SK-N-SH treated with all-trans-retinoic acid at 6 μM for 48 hours (cell line): ENCODE measurements around the gene CTR9.

Experiments used
- ARNTL ChIP-seq: fragments of 450-650 bp; formaldehyde crosslinking; IDR thresholded peaks from 2 replicates; pipeline ENCODE4 v1.5.0; 2020; ENCODE audit warnings: low read depth, mild to moderate bottlenecking, moderate library complexity, borderline replicate concordance
- BACH2 ChIP-seq: fragments of 250-450 bp; sonication (Bioruptor Pico); IDR thresholded peaks from 2 replicates; pipeline ENCODE4 v1.9.0; 2021; ENCODE audit warnings: mild to moderate bottlenecking, borderline replicate concordance
- CSDC2 ChIP-seq: fragments of 250-450 bp; sonication (Bioruptor Pico); IDR thresholded peaks from 2 replicates; pipeline ENCODE4 v1.5.0; 2020; ENCODE audit warnings: mild to moderate bottlenecking, moderate library complexity
- ESRRG ChIP-seq: fragments of 250-450 bp; sonication (Bioruptor Pico); IDR thresholded peaks from 2 replicates; pipeline ENCODE4 v1.6.1; 2021; ENCODE audit warnings: mild to moderate bottlenecking
- RARB ChIP-seq: fragments of 250-450 bp; sonication (Bioruptor Pico); IDR thresholded peaks from 2 replicates; pipeline ENCODE4 v1.8.0; 2021; ENCODE audit warnings: mild to moderate bottlenecking, moderate library complexity
- ZC3H10 ChIP-seq: fragments of 250-450 bp; sonication (Bioruptor Pico); IDR thresholded peaks from 2 replicates; pipeline ENCODE4 v1.5.1; 2021; ENCODE audit warnings: mild to moderate bottlenecking, moderate library complexity
- ZFP30 ChIP-seq: fragments of 450-650 bp; formaldehyde crosslinking; IDR thresholded peaks from 2 replicates; pipeline ENCODE4 v1.5.0; 2022; ENCODE audit warnings: mild to moderate bottlenecking, moderate library complexity
- ZNF8 ChIP-seq: fragments of 450-650 bp; formaldehyde crosslinking; IDR thresholded peaks from 2 replicates; pipeline ENCODE4 v1.5.0; 2020; ENCODE audit warnings: mild to moderate bottlenecking, moderate library complexity

DNA sequence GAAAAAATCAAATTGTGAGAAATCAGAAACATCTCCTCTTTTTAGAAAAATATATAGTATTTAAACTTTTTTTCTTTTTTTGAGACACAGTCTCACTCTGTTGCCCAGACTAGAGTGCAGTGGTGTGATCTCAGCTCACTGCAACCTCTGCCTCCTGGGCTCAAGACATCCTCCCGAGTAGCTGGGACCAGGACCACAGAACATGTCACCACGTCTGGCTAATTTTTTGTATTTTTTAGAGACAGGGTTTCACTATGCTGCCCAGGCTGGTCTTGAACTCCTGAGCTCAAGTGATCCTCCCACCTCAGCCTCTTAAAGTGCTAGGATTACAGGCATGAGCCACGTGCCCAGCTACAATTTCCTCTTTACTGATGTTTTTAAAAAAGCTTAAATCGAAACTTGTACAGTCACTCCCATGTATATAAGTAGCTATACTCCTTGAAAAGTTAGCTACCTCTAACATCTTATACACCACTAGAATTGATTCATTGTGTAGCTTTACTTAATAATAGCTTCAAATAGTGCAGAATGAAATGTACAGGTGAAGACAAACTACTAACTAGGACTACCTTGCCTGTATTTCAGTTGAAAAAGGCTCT, 47.4 kb downstream of the CTR9 start:
- no peak for TF ChIP-seq BACH2
- TF ChIP-seq ESRRG (CRISPR knock-in tag): no peak
- TF ChIP-seq ZFP30 (CRISPR knock-in tag): no peak
- TF ChIP-seq ZNF8 (CRISPR knock-in tag): no peak
- TF ChIP-seq ZC3H10 (CRISPR knock-in tag): no peak
- TF ChIP-seq RARB (CRISPR knock-in tag): no peak
- no peak for TF ChIP-seq ARNTL (CRISPR knock-in tag)
- no peak for TF ChIP-seq CSDC2
